Choroid plexus epithelial cell (primary cell): ENCODE measurements around the gene KREMEN1.

Source experiments
- DNase-seq: peaks from one replicate; pipeline ENCODE4 v3.0.0-alpha.2; 2010; ENCODE audit warnings: low read depth
- H3K4me3 ChIP-seq: 2 replicates; pipeline ENCODE4 v1.5.1; 2011; ENCODE audit warnings: low read depth, mild to moderate bottlenecking, control low read depth, low read length, moderate library complexity
- TF ChIP-seq, protein P1 (sequence below): conservative IDR thresholded peaks from 2 replicates; pipeline ENCODE4 v1.5.1; 2011; ENCODE audit warnings: low read depth, mild to moderate bottlenecking, control low read depth, inconsistent platforms, low read length, moderate library complexity

The KREMEN1 gene

DNA sequence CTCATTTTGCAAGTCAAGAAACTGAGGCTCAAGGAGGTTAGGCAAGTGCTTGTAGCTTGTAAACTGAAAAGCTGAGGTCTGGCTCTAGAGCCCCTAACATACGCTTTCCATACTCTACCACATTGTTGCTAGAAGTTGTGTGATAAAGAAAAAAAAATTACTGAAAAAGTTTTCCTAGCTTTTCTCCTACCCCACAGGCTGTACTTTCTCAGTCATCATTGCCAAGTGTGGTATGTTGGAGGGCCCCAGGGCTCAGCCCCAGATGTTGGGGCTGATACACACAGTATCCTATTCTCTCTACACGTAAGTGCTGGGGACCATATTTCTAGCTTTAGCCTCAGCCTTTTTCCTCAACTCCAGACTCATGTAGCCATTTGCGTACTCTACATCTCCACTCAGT, 16.0 kb downstream of the KREMEN1 start:
- DNase-seq = no peak
- TF ChIP-seq, protein P1, sequence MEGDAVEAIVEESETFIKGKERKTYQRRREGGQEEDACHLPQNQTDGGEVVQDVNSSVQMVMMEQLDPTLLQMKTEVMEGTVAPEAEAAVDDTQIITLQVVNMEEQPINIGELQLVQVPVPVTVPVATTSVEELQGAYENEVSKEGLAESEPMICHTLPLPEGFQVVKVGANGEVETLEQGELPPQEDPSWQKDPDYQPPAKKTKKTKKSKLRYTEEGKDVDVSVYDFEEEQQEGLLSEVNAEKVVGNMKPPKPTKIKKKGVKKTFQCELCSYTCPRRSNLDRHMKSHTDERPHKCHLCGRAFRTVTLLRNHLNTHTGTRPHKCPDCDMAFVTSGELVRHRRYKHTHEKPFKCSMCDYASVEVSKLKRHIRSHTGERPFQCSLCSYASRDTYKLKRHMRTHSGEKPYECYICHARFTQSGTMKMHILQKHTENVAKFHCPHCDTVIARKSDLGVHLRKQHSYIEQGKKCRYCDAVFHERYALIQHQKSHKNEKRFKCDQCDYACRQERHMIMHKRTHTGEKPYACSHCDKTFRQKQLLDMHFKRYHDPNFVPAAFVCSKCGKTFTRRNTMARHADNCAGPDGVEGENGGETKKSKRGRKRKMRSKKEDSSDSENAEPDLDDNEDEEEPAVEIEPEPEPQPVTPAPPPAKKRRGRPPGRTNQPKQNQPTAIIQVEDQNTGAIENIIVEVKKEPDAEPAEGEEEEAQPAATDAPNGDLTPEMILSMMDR = no peak
- H3K4me3 ChIP-seq = no peak overlapping the region

DNA sequence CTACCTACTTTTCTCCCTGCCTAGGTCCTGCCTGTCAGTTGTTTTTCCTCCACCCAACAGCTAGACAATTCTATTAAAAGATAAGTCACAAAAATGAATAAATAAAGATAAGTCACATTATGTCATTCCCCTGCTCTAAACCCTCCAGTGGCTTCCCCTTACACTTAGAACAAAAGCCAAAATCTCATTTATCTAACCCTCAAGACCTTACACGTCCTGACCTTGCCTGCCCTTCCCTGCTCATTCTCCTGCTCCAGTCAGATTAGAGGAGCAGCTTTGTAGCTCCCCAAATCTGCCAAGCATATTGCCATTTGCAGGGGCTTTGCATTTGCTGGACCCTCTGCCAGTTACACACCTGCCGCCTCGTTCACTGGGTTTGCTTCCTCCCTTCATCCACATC, 16.7 kb downstream of the KREMEN1 start:
- TF ChIP-seq, protein P1 = no peak
- DNase-seq = no peak
- H3K4me3 ChIP-seq = no peak overlapping the region

DNA sequence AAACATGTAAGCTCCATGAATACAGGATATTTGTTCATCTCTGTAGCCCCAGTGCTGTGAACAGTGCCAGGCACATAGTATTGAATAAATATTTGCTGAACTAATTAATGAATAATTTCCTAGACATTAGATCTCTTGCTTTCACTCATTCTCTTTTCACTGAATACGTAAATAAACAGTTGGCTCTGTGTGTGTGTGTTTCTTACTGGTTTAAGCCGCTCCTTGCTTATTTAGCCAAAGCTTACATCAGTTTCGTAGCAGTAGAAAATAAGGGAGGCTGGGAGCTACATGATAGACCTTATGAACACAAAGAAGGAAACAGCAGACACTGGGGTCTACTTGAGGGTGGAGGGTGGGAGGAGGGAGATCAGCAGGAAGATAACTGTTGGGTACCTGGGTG, 17.2 kb downstream of the KREMEN1 start:
- TF ChIP-seq, protein P1 = no peak
- no peak for DNase-seq
- no peak overlapping the region for H3K4me3 ChIP-seq

DNA sequence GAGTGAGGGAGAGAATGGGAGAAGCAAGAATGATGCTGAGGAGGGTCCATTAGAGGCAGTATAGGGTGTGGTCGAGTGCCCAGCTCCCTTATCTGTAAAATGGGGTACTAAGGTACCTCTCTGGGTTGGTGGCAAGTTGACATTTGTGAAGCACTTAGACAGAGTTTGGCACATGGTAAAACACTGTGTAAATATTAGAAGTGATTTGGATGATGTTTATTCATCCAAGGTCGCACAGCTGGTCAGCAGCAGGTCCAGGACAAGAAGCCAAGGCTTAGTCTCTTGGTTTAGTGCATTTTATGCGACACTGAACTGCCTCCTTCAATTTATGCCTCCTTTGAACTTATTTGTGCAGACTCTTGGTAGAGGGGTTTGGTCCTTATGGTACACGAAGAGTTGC, 19.4 kb downstream of the KREMEN1 start:
- TF ChIP-seq, protein P1 = no peak
- H3K4me3 ChIP-seq = no peak overlapping the region
- no peak for DNase-seq

DNA sequence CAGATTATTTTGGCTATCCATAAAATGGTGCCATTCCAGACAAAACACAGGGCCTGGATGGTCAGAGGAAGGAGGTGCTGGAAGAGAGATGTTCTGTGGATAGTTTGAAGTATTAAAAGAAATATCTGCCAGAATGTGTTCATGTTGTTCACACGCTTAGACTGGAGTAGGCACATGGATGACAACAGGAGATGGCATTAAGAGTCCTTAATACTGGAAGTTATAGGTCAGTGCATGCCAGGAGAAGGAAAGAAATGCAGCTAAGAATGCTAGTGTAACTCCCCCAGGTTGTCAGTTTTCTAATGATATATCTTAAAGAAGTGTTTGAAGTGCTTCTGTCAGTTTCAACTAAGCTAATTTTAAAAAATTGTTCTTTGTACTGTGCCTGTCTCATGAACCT, 20.2 kb downstream of the KREMEN1 start:
- H3K4me3 ChIP-seq = no peak overlapping the region
- TF ChIP-seq, protein P1 = no peak
- DNase-seq = no peak

DNA sequence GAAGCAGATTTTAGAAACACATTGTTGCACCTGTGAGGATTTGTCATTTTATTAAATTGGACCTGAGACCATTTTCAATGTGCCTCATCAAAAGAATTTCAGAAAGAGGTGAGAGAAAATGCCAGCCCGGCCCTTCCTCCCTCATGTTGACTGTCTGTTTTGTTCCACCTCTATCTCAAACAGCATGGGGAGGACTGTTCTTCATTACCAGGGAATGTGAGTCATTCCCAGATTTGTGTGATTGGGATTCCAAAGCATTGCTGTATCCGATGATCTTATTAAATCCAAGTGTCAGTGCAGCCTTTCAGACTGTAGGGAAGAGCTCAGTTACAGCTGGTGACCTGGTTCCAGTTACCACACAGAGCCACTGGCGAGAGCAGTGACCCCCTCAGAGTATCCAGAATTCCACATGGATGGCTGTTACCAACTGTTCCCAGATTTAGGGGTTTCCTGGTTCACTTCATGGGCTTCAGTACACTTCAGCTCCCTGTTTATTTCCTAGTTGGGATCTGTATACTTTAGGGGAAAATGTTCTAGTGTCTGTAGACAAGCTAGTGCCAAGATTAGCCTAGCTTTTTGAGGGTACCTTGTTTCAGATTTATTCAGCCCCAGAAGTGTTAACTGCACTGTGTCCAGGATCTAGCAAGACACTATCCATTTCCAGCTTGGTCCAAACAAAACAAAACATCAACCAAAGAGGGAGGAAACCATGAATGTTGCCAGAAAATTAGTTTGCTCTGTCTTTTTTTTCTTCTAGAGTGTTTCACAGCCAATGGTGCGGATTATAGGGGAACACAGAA, 20.9 kb downstream of the KREMEN1 start:
- no peak for DNase-seq
- H3K4me3 ChIP-seq = no peak overlapping the region
- TF ChIP-seq, protein P1 = no peak

DNA sequence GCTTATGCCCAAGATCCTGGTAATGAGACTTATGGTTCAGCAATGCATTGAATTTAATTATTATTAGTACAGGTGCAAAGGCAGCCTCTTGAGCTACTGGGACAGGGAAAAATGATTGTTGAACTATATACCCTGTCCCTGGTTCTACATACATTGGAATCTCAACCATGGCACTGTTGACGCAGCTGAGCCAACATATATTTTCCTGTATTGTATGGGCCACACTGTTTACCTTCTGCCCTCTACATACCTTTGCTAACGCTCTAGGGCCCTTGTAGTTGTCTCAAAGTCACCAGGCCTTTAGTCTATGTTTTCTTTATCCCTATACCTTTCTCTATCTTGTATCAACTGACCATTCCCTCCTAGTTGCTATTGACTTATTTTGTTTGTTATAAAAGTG, 22.6 kb downstream of the KREMEN1 start:
- no peak overlapping the region for H3K4me3 ChIP-seq
- TF ChIP-seq, protein P1 = no peak
- no peak for DNase-seq
